Esophagus squamous epithelium (tissue), 5 donors: Measurements from ENCODE around the gene TOX2. TPM values are rescaled to one million over a fixed set of nuclear protein-coding genes. Genes with fewer than 3 reads are reported as not detected.
A peak's percentile ranks its signal among the peaks of the same experiment; 100 is the strongest.

Experiments used
- DNase-seq: peaks from one replicate; lab custom pipeline; 2025; lab: John Stamatoyannopoulos, UW
- H3K27ac ChIP-seq, 4 donors: fragments of 200-600 bp; sonication (generic); one replicate each; pipeline ENCODE4 v1.5.1; 2016 to 2019; ENCODE audit warnings: mild to moderate bottlenecking in 1 of 4
- H3K27me3 ChIP-seq, 4 donors: fragments of 200-600 bp; sonication (generic); 1 replicate in 3 of 4; 2 replicates in 1 of 4; pipeline versions ENCODE4 v1.5.1 to v1.6.0; 2017 to 2021; ENCODE audit warnings: antibody characterized with exemption in 1 of 4
- H3K36me3 ChIP-seq, 3 donors: fragments of 200-600 bp; sonication (generic); one replicate each; pipeline ENCODE4 v1.5.1; 2016 to 2019
- H3K4me1 ChIP-seq, 3 donors: fragments of 200-600 bp; sonication (generic); one replicate each; pipeline ENCODE4 v1.5.1; 2017 to 2019
- H3K4me3 ChIP-seq, 4 donors: fragments of 200-600 bp; sonication (generic); 1 replicate in 3 of 4; 2 replicates in 1 of 4; pipeline ENCODE4 v1.5.1; 2016 to 2019; ENCODE audit warnings: mild to moderate bottlenecking in 2 of 4, moderate library complexity in 1 of 4
- H3K9me3 ChIP-seq, 3 donors: fragments of 200-600 bp; sonication (generic); one replicate each; pipeline ENCODE4 v1.5.1; 2016 to 2019
- CTCF ChIP-seq, 6 experiments: fragments of 450-650 bp in 4 of 6; fragments of 200-600 bp in 2 of 6; sonication (generic) in 2 of 6; IDR thresholded peaks; one replicate each; pipeline ENCODE4 v1.5.1; 2016 to 2019; ENCODE audit warnings: antibody characterized with exemption in 6 of 6, mild to moderate bottlenecking in 4 of 6, moderate library complexity in 4 of 6
- POLR2A ChIP-seq, 4 donors: fragments of 450-650 bp; IDR thresholded peaks; one replicate each; pipeline ENCODE4 v1.6.1; 2017; ENCODE audit warnings: antibody characterized with exemption in 4 of 4, mild to moderate bottlenecking in 4 of 4, moderate library complexity in 3 of 4
- WGBS, 2 donors: methylation state at CpG; one replicate each; pipeline ENCODE4 v1.1.5; 2018; 5-methylcytosine and 5-hydroxymethylcytosine counted together
- intact Hi-C: fragments of 100-400 bp; cut with DNase I; formaldehyde crosslinking; loops from one replicate; pipeline ENCODE4 v1.15.0; 2022
- total RNA-seq, 4 donors: library from RNA; depleted of rRNA; stranded (reverse); fragments of >200 nt; gene quantifications; one replicate each; pipeline ENCODE4 v1.1.0, GENCODE V29; 2016
- donor health status: DM: yes; HTN: yes; CAD: no.

TOX2 gene
- total RNA-seq, 4 donors from 2014 or later, result 0.99 to 22.9 (median 3.1) TPM

DNA sequence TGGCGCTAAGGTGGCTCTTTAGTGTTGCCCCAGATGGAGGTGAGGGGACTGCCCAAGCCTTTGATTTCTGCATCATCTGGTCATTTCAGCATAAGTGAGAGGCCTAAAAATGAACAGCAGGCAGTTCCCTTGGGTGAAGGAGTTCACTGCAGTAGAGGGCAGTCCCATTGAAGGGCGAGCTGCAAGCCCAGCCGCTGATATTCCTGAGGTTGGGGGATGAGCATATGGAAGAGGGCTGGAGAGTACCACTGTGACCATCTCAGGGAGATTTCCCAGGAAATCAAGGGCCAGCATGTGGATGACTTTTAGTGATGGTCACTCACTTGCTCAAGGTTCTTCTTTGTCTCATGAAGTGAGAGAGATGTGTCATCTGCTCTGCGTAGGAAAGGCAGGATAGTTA lies 9.3 kb downstream of the TOX2 start:
- H3K27ac ChIP-seq, result no peak overlapping the region
- 89 to 94% methylated on average over 4 of the region's 4 CpGs for WGBS, 2 donors
- H3K4me1 ChIP-seq, result peaks cover 0 to 50% (median 17%) of the 10 kb centered on the region in 3 donors
- TF ChIP-seq CTCF (IDR thresholded peaks at IDR 0.05) (no peak), POLR2A (IDR thresholded peaks at IDR 0.05) (no peak)
- H3K9me3 ChIP-seq, result no peaks in the 10 kb centered on the region
- intact Hi-C loops, result no loop called here
- H3K36me3 ChIP-seq, result no peaks in the 10 kb centered on the region
- peaks cover 0 to 83% (median 0%) of the 10 kb centered on the region in 4 donors for H3K27me3 ChIP-seq
- no peak overlapping the region for H3K4me3 ChIP-seq
- DNase-seq, result no peak

DNA sequence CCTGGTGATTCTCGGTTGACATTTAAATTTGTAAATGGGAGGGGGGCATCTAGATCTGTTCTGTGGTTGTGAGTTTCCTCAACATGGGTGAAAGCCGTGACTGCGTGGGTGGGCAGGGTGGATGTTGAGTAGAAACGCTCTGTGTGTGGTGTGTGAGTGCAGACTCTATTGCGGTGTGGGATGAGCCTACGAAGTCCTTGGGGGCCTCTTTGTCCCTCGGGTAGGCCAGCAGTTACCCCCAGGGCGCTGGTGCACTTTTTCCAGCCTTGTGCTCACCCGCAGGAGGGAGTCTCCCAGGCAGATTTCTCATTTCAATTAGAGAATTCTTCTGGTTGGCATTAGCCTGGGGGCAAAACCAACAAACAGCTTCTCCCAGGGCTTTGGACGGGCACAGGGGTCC lies 10.6 kb downstream of the TOX2 start:
- Histone ChIP-seq H3K9me3 (no peaks in the 10 kb centered on the region), H3K4me3 (no peak overlapping the region), H3K36me3 (no peaks in the 10 kb centered on the region), H3K27ac (peak overlapping the region in 1 of 4 donors; percentile 21), H3K4me1 (peaks cover 0 to 54% (median 17%) of the 10 kb centered on the region in 3 donors), H3K27me3 (peaks cover 0 to 81% (median 0%) of the 10 kb centered on the region in 4 donors)
- DNase-seq, result no peak
- intact Hi-C loops, result no loop called here
- WGBS, 2 donors, result 56 to 70% methylated on average over 6 to 10 of the region's 10 CpGs
- TF ChIP-seq CTCF (IDR thresholded peaks at IDR 0.05) (no peak), POLR2A (IDR thresholded peaks at IDR 0.05) (no peak)

DNA sequence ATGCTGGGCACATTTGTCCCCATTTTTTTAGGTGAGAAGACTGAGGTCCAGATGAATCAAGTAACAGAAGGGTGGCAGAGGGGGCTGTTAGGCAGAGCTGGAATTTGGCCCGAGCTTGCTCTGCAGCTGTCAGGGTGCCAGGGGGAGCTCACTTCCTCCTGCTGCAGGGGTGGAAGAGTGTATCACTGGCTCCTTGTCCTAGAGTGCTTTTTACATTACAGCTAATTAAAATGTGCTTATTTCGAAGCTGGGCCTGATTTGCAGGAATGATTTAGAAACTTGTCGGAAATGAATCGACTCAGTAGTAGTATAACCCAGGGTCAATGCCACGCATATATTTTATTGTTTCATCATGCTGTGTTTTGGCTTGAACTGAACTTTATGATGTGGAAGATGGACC lies 11.1 kb downstream of the TOX2 start:
- no peaks in the 10 kb centered on the region for H3K36me3 ChIP-seq
- DNase-seq, result no peak

GRCh38 chr20:43926287-43927050 lies 11.8 kb downstream of the TOX2 start:
- 69 to 71% methylated on average over 10 of the region's 10 CpGs for WGBS, 2 donors

More for the DNA sequence above, 11.1 kb downstream of the TOX2 start:
- intact Hi-C loops, result no loop called here
- H3K27ac ChIP-seq, result peak overlapping the region in 1 of 4 donors; percentile 21
- no peak overlapping the region for H3K4me3 ChIP-seq
- 30 to 41% methylated on average over 5 of the region's 5 CpGs for WGBS, 2 donors
- TF ChIP-seq CTCF (IDR thresholded peaks at IDR 0.05) (no peak), POLR2A (IDR thresholded peaks at IDR 0.05) (no peak)
- peaks cover 0 to 54% (median 17%) of the 10 kb centered on the region in 3 donors for H3K4me1 ChIP-seq
- H3K27me3 ChIP-seq, result peaks cover 0 to 78% (median 0%) of the 10 kb centered on the region in 4 donors
- H3K9me3 ChIP-seq, result no peaks in the 10 kb centered on the region

More at GRCh38 chr20:43926287-43927050, 11.8 kb downstream of the TOX2 start:
- no peaks in the 10 kb centered on the region for H3K36me3 ChIP-seq
- peaks cover 0 to 52% (median 17%) of the 10 kb centered on the region in 3 donors for H3K4me1 ChIP-seq
- TF ChIP-seq CTCF (IDR thresholded peaks at IDR 0.05), result no peak
- no peak for TF ChIP-seq POLR2A (IDR thresholded peaks at IDR 0.05)
- H3K27ac ChIP-seq, result no peak overlapping the region
- no peak for DNase-seq
- H3K27me3 ChIP-seq, result peaks cover 0 to 77% (median 0%) of the 10 kb centered on the region in 4 donors
- intact Hi-C loops, result no loop called here
- no peaks in the 10 kb centered on the region for H3K9me3 ChIP-seq
- H3K4me3 ChIP-seq, result no peak overlapping the region
